K562 (cell line): ENCODE results near the gene SRRT. TPM values are rescaled to one million over a fixed set of nuclear protein-coding genes. Genes with fewer than 3 reads are reported as not detected.

Experiments used
- ELK3 ChIP-seq: fragments of 450-650 bp; formaldehyde crosslinking; IDR thresholded peaks from 2 replicates; pipeline ENCODE4 v1.4.0; 2020; ENCODE audit warnings: mild to moderate bottlenecking
- FOXK1 ChIP-seq: sonication (generic); formaldehyde crosslinking; IDR thresholded peaks from 2 replicates; pipeline ENCODE4 v1.8.0; 2022; ENCODE audit warnings: missing genetic modification reagents, mild to moderate bottlenecking, borderline replicate concordance
- RFX5 ChIP-seq: IDR thresholded peaks from 2 replicates; pipeline ENCODE4 v1.6.1; 2011; ENCODE audit warnings: low read depth, mild to moderate bottlenecking, improper control_type of control experiment, low read length
- ZBTB1 ChIP-seq: sonication (generic); formaldehyde crosslinking; IDR thresholded peaks from 2 replicates; pipeline ENCODE4 v1.8.1; 2023; ENCODE audit warnings: missing genetic modification reagents, low read depth, mild to moderate bottlenecking, borderline replicate concordance
- ZBTB40 ChIP-seq, 2 experiments: fragments of 450-650 bp in 1 of 2; sonication (generic) in 1 of 2; formaldehyde crosslinking in 1 of 2; IDR thresholded peaks; 2 replicates each; pipeline versions ENCODE4 v1.7.1 to v1.9.0; 2016 to 2022; ENCODE audit warnings: inconsistent platforms in 1 of 2, mild to moderate bottlenecking in 1 of 2, missing genetic modification reagents in 1 of 2
- ZNF224 ChIP-seq: sonication (generic); formaldehyde crosslinking; IDR thresholded peaks from 2 replicates; pipeline ENCODE4 v1.8.0; 2022; ENCODE audit warnings: mild to moderate bottlenecking, missing genetic modification reagents
- ZNF766 ChIP-seq: fragments of 200-800 bp; sonication (Bioruptor generic); conservative IDR thresholded peaks from 2 replicates; pipeline ENCODE4 v1.6.1; 2016; ENCODE audit warnings: missing genetic modification characterization, missing compliant biosample characterization
- polyA plus RNA-seq, 8 experiments: library from polyadenylated mRNA; depleted of rRNA in 4 of 8; stranded (reverse) in 5 of 8; unstranded in 3 of 8; fragments of >200 nt; fragmentation: Nextera tagmentation in 2 of 8; fragmentation: Illumina TruSeq in 1 of 8; extraction: Ambion mirVana in 2 of 8; extraction: Trizol in 1 of 8; gene quantifications; 2 replicates each; pipeline versions ENCODE4 v1.2.1 to v1.2.3, GENCODE V29; 2011 to 2014; ENCODE audit warnings: inconsistent platforms in 1 of 8, missing spikeins in 1 of 8
- total RNA-seq, 7 experiments: library from RNA; depleted of rRNA in 6 of 7; stranded (reverse); fragments of >200 nt in 6 of 7; fragmentation: Illumina TruSeq in 2 of 7; extraction: Trizol in 2 of 7; gene quantifications; 2 replicates each; pipeline versions ENCODE4 v1.2.1 to v1.2.3, GENCODE V29; 2011 to 2021; ENCODE audit warnings: low replicate concordance in 1 of 7

The SRRT gene
- total and polyA plus RNA-seq, 9 of the 15 experiments (the other 6 are each of a cell fraction or from before 2014, with no cell fraction given) = 10.3 to 263 (median 84.4) TPM

DNA sequence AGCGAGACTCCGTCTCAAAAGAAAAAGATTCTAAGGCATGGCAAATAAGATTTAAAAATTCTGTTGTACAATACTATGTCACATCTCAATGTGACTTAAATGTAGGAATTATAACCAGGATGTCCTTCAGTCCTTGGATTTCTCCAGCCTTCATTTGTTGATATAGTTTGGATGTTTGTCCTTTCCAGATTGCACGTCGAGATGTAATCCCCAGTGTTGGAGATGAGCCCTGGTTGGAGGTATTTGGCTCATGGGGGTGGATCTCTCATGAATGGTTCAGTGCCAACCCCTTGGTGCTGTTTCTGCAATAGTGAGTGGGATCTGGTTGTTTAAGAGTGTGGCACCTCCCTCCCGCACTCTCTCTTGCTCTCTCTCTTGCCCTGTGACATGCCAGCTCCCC lies 33.6 kb downstream of the SRRT start (continued):
- no peak for TF ChIP-seq ZBTB40 (IDR thresholded peaks at IDR 0.05)
- no peak for TF ChIP-seq ZBTB40 (CRISPR knock-in tag; IDR thresholded peaks at IDR 0.05)
- TF ChIP-seq ZNF766 (CRISPR knock-in tag) = no peak
- TF ChIP-seq ELK3 = no peak
- TF ChIP-seq FOXK1 (CRISPR knock-in tag) = no peak
- no peak for TF ChIP-seq ZNF224 (CRISPR knock-in tag)
- TF ChIP-seq RFX5 = no peak
- TF ChIP-seq ZBTB1 (CRISPR knock-in tag) = no peak
